Fibroblast of pulmonary artery (primary cell): Measurements from ENCODE around the gene WDR31.
A peak's percentile ranks its signal among the peaks of the same experiment; 100 is the strongest.

ENCODE experiments used
- DNase-seq: peaks from one replicate; pipeline ENCODE4 v3.0.0-alpha.2; 2010; ENCODE audit warnings: low read depth
- H3K4me3 ChIP-seq: replicated peaks from 2 replicates; pipeline ENCODE4 v1.5.1; 2011; ENCODE audit warnings: low read depth, mild to moderate bottlenecking, control low read depth, low read length, moderate library complexity
- CTCF ChIP-seq: IDR thresholded peaks from 2 replicates; pipeline ENCODE4 v1.5.1; 2011; ENCODE audit warnings: mild to moderate bottlenecking, control low read depth, low read length, inconsistent platforms; ENCODE audit errors: missing control alignments

WDR31 gene

DNA sequence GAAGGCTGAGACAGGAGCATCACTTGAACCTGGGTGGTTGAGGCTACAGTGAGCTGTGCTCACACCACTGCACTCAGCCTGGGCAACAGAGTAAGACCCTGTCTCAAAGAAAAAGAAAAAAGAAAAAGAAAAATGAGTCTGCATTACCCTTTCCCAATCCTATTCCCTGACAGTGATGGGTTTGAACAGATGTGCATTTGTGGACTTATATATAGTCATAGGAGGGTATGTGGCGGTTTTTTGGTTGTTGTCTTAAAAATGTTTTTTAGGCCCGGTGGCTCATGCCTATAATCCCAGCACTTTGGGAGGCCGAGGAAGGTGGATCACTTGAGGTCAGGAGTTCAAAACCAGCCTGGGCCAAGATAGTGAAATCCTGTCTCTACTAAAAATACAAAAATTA lies 23.3 kb upstream of the WDR31 start:
- no peak overlapping the region for H3K4me3 ChIP-seq
- DNase-seq = no peak
- no peak for TF ChIP-seq CTCF

DNA sequence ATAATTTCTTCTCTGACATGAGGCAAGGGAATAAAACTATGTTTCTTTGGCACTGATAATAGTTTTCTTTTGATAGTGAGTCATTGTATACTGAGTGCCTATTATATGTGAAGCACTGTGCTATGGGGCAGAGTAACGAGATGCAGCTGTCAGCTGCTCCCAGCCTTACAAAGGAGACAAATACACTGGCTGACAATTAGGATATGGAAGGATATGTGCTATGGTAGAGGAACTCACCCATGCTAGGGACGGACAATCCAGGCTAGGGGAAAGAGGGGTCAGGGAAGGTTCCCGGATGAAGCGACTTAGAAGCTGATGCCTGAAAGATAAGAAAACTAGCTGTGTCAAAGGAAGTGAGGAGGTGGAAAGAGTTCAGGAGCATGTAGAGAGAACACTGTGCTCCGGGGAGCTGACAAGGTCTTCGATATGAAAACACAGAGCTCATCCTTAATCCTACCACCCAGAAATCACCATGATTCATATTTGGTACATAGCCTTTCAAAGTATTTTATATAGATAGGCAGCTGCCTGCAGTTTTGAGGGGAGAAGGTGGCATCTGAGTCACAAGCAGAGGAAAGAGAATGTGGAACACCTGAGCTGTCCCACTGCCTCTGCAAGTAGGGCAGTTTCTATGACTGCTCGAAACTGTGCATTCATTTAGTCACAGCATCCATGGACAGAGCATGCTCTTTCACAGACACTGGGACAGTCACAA lies 21.4 kb upstream of the WDR31 start:
- H3K4me3 ChIP-seq = no peak overlapping the region
- peak; percentile 50 for DNase-seq
- TF ChIP-seq CTCF = no peak

DNA sequence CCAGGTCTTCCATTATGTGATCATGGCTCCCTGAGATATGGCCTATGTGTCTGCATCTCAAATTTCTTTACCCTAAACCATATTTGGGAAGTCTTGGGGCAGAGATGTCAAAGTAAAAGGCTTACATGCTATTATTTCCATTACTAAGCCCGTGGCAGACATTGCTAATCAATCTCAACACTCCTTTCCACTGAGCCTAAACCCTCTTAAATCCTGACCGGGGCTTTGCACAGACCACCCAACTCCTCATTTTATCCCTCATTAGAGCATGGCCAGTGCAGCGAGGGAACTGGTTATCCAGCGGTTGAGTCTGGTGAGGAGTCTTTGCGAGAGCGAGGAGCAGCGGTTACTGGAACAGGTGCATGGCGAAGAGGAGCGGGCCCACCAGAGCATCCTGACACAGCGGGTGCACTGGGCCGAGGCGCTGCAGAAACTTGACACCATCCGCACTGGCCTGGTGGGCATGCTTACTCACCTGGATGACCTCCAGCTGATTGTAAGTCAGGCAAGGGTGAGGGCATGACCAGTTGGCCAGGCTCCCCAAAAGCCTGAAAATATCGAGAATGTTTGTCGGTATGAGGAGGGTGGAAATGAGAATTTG lies 20.3 kb upstream of the WDR31 start:
- DNase-seq = no peak
- TF ChIP-seq CTCF = no peak

GRCh38 chr9:113359385-113359784 lies 19.3 kb upstream of the WDR31 start:
- no peak for TF ChIP-seq CTCF
- H3K4me3 ChIP-seq = no peak overlapping the region
- no peak for DNase-seq

More for the DNA sequence above, 20.3 kb upstream of the WDR31 start:
- no peak overlapping the region for H3K4me3 ChIP-seq

DNA sequence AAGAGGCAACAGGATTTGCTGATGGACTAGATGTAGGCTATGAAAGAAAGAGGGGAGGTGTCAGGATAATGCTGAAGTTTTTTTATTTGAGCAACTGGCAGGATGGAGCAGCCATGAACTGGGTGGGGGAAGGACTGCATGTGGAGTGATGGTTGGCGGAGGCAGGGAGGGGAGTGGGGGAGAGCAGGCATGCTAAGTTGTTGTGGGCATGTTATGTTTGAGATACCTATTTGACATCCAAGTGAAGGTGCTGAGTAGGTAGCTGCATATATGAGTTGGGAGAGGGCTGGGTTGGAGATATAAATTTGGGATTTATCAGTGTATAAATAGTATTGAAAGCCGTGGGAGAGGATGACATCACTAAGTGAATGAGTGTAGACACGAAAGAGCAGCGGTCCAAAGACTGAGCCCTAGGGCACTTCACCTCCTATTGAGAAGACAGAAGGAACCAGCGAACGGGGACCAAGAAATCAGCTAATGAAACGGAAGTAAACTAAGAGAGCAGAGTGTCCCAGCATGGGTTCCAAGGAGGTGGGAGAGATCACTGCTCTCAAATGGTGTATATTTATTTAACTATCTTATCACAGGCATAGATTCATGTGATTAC lies 16.7 kb upstream of the WDR31 start:
- no peak overlapping the region for H3K4me3 ChIP-seq
- DNase-seq = no peak
- TF ChIP-seq CTCF = no peak

DNA sequence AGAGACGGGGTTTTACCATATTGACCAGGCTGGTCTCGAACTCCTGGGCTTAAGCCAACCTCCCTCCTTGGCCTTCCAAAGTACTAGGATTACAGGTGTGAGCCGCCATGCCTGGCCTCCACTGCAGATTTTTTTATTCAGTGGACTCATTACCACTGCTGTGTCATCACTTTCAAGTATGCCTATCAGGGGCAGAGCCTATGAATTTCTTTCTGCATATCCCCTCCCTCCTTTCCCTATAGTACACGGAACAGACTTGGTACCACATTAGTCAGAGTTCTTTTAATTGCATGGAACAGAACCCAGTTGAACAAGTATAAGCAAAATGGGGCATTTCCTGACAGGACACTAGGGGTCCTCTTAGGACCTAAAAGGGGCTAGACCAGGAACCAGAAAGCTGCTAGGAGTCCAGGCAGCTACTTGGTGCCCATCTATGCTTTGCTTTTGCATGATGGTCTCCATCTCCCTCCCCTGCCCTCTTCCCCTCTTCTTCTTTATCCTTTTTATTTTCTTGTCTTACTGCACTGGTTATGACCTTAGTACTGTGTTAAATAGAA lies 15.0 kb upstream of the WDR31 start:
- DNase-seq = peak; percentile 38
- peak; percentile 38 for TF ChIP-seq CTCF

More for the DNA sequence above, 15.0 kb upstream of the WDR31 start:
- H3K4me3 ChIP-seq = no peak overlapping the region
